ENCODE measurements around the gene PHF20.
"Not testable (repeated sequence)": the region's sequence is repeated elsewhere in the genome, so short reads cannot be mapped to it uniquely, and the experiment has no call there.

PHF20 gene

DNA sequence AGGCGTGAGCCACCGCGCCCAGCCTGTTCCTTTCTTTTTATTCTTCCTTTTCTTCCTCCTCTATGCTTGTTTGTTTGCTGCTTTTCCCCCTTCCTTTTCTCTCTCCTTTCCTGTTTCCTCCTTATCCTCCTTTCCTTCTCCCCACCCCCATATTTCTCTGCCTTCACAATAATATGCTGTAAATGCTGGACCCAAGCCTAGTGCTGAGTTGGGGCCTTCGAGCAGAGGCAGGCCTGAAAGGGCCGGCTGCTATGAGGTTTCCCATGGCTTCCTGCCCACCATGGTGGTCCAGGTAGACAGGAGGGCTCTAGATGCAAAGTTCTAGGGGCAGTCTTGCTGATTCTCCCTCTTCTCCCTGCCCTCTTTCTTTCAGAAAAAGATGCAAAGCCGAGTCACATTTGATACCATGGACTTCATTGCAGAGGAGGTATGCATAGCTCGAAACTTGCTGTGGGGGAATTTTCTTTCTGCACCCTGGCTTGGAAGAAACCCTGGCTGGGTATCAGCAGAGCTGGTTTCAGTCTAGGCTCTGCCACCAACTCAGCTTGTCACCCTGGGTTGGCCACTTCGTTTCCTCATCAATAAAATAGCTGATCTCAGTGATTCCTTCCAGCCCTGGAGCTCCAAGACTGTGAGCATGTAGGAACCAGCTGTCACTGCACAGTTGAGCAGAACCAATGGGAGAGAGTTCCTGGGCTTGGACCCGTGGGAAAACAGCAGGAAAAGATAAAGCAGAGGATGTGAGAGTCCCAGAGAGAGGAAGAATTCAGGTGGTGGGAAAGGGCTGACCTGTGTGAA is 204.0 kb downstream of the PHF20 start:
- no peak for DNase-seq (ENCODE audit: low spot score)

DNA sequence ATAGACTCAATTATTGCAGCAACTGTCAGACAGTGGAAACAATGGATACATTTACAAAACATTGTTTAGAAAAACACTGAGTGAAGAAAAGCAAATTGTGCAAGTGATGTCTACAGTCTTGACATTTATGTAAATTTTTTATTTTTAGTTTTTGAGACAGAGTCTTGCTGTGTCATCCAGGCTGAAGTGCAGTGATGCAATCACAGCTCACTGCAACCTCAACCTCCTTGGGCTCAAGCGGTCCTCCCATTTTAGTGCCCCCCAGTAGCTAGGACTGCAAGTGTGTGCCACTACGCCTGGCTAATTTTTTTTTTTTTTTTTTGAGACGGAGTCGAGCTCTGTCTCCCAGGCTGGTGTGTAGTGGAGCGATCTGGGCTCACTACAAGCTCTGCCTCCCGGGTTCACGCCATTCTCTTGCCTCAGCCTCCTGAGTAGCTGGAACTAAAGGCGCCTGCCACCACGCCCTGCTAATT is 206.3 kb downstream of the PHF20 start:
- DNase-seq (ENCODE audit: low spot score) = no peak

DNA sequence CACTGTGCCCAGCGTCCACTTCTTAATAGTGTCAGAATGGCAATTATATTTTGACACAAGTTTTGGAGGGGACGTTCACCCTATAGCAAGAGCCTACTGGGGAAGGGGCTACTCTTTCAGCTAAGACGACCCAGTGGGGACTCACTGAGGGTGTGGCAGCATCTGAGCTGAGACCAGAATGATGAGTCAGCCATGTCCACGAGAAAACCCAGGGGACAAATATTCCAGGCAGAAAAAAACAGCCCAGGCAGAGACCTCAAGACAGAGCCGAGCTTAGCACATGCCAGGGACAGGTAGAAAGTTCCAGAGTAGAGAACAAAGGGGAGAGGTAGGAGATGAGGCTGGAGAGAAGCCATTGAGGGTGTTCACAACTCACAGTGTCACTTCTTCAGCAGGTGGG is 207.7 kb downstream of the PHF20 start:
- no peak for DNase-seq (ENCODE audit: low spot score)

DNA sequence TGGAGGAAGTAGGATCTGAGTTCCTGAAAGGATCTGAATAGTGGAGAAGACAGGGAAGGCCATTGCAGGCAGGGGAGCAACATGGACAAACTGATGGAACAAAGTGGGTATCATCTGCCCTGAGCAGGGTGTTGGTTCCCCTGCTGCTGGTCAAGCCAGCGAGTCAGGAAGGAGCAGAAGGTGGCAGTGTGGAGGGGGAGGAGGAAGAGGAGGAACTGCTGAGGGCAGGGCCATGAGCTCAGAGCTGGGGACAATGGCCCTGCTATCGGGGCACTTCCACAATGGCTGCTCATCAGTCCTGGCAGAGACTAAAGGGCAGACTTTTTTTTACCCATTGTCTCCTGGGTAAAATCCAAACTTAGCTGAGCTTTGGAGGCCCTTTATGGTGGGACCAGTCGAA is 210.2 kb downstream of the PHF20 start:
- DNase-seq (ENCODE audit: low spot score) = no peak

DNA sequence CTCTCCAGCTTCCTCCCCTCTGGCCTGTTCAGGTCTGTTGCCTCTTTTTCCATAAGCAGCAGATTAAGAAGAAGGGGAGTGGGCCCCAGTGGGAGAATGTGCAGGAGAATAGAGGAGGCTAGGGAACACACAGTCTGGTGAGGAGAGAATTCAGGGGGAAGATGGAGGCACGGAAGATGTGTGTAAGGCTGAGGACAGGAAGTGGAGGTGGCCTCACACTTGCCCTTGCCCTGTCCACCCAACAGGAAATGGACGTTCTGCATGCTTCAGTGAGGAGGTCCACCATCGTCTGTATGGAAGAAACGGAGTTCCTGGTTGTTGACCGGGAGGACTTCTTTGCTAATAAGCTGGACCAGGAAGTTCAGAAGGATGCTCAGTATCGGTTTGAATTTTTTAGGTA is 212.6 kb downstream of the PHF20 start:
- DNase-seq (ENCODE audit: low spot score) = no peak

DNA sequence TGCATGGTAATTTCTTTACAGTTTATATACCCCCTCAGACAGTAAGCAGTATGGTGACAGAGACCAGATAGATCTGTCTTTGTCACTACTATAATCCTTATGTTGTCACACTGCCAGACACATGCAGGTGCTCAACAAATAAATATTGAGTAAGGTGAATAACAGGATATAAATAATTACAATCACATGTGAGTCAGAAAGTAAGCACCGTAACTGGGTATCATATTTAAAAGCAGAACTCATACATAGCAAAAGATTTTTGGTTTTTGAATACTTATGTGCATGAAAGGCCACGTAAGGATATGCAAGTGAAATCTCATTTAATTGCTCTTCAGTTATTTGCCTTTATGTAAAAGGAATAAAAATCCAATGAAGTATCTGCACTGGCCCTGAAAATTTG is 214.0 kb downstream of the PHF20 start:
- DNase-seq (ENCODE audit: low spot score) = no peak

DNA sequence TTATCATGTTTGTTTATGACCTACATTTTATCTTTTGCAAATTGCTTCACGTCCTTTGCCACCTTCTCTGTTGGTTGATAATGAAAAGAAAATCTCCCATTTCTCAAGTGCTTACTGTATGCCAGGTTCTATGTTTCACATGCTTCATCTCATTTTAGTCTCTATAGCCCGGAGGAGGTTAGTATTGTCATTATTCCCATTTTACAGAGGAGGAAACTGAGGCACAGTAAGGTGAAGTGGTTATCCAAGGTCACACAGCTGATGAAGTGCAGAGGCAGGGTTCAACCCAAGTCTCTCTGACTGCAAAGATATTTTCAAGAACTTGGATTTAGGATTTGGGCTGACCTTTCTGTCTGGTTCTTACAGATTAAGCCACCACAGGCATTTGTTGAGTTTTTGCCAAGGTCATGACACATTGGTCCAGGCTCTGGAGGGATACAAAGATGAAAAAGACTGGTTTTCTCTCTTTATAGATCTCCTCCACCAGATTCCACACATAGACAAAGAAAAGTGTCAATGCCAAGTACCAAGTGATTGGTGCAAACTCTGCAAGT is 217.2 kb downstream of the PHF20 start:
- DNase-seq (ENCODE audit: low spot score) = no peak

DNA sequence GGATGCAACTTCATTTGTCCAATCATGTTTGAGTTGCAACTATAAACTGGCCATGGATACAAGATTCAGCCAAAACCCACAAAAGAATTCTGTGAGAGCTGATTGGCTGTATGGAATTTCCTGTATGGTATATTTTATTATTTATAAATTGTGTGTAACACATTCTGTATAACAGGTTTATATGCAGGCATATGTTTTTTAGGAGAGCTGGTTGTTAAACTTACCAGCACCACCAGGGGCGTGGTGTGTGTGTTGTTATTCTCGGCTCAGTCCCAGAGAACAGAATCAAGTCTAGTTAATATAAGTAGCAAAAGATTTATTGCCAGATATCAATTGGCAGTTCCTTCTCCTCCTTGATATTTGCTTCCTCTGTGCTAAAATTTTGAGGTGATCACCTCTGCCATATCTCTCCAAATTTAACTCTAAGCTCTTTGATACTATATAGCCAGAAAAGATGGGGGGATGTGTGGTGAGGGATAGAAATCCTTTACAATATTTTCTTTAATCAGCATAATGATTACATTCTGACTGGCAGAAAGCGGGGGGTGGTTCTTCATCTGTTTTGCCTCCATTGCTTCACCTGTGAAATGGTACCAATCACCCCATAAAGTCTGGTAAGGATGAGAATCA is 219.4 kb downstream of the PHF20 start:
- peak; percentile 31 for DNase-seq (ENCODE audit: low spot score)

DNA sequence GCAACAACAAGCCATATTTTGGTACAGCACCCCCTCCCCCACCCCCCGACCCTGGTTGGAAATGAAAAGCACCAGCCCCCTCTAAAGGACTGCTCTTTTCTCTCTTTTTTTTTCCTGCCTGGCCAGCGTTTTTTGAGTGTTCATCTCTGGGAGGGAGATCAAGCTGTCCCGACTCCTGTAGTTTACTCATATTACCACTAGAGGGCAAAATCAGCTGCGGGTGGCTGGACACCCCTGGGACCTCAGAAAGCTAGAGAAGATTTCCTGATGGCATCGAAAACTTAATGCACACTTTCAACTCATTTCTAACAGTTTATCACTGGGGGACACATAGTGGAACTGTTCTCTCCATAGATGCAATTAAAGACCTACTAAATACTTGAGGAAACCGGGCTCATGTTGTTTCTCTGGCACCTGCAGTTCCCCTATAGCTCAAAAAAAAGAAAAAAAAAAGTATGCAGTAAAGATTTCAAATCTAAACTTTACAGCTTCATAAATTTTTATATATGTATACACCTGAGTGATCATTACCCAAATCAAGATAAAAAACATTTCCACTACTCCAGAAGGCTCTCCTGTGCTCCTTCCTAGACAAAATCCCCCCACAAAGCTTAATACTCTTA is 221.0 kb downstream of the PHF20 start:
- DNase-seq (ENCODE audit: low spot score) = peak; percentile 70

DNA sequence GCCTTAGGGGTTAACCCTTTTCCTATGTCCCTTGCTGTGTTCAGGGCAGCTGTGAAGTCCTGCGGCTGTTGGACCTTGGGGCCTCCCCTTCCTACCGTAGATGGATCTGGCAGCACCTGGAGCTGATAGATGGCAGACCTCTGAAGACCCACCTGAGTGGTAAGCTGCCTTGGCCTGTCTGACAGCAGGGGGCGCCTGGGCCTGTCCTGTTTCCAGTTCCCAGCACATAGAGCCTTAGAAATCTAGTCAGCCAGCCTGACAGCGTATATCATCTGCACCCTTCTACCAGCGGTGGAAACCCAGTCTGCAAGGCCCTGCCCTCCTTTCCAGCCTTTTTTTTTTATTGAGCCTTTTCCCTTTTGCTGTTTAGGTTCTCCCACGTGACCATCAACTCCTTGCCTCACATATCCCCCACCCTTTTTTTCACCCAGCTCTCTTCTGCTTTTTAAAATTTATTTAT is 223.2 kb downstream of the PHF20 start:
- peak; percentile 85 for DNase-seq (ENCODE audit: low spot score)

DNA sequence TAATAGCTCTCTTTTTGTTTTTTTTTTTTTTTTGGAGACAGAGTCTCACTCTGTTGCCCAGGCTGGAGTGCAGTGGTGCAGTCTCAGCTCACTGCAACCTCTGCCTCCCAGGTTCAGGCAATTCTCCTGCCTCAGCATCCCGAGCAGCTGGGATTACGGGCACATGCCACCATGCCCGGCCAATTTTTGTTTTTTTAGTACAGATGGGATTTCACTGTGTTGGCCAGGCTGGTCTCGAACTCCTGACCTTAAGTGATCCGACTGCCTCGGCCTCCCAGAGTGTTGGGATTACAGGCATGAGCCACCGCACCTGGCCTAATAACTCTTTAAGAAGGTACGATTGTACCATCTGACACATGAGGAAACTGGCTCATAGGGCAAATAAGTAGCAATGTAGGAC is 224.7 kb downstream of the PHF20 start:
- DNase-seq (ENCODE audit: low spot score) = not testable (repeated sequence)
